Spleen (tissue), 11 donors: ENCODE data around the gene MRRF. TPM values are rescaled to one million over a fixed set of nuclear protein-coding genes. Genes with fewer than 3 reads are reported as not detected.

Source experiments
- DNase-seq: peaks from one replicate; pipeline ENCODE4 v3.0.0-alpha.2; 2020
- H3K27ac ChIP-seq, 8 donors: fragments of 200-600 bp; sonication (generic) in 7 of 8; 1 replicate in 4 of 8; 2 replicates in 4 of 8; pipeline versions ENCODE4 v1.5.0 to v1.8.0; 2016 to 2021; ENCODE audit warnings: inconsistent platforms in 4 of 8, mild to moderate bottlenecking in 4 of 8, moderate library complexity in 1 of 8
- H3K27me3 ChIP-seq, 7 donors: fragments of 200-600 bp; sonication (generic) in 6 of 7; replicated peaks in 1 of 7; 1 replicate in 4 of 7; 2 replicates in 3 of 7; pipeline versions ENCODE4 v1.5.0 to v1.8.0; 2016 to 2021; ENCODE audit warnings: inconsistent platforms in 3 of 7, mild to moderate bottlenecking in 1 of 7
- H3K36me3 ChIP-seq, 6 donors: fragments of 200-600 bp; sonication (generic) in 5 of 6; 1 replicate in 4 of 6; 2 replicates in 2 of 6; pipeline versions ENCODE4 v1.5.0 to v1.8.0; 2016 to 2021; ENCODE audit warnings: inconsistent platforms in 2 of 6
- H3K4me1 ChIP-seq, 6 donors: fragments of 200-600 bp; sonication (generic) in 5 of 6; 1 replicate in 3 of 6; 2 replicates in 3 of 6; pipeline versions ENCODE4 v1.5.0 to v1.8.0; 2016 to 2021; ENCODE audit warnings: inconsistent platforms in 3 of 6
- H3K4me3 ChIP-seq, 8 donors: fragments of 200-600 bp; sonication (generic) in 7 of 8; 1 replicate in 4 of 8; 2 replicates in 4 of 8; pipeline versions ENCODE4 v1.5.0 to v1.8.0; 2016 to 2021; ENCODE audit warnings: inconsistent platforms in 4 of 8, mild to moderate bottlenecking in 4 of 8, moderate library complexity in 2 of 8
- H3K9me3 ChIP-seq, 8 donors: fragments of 200-600 bp; sonication (generic) in 7 of 8; 1 replicate in 4 of 8; 2 replicates in 4 of 8; pipeline versions ENCODE4 v1.5.0 to v1.8.0; 2016 to 2021; ENCODE audit warnings: inconsistent platforms in 4 of 8
- CTCF ChIP-seq, 11 experiments: fragments of 200-600 bp in 7 of 11; fragments of 450-650 bp in 4 of 11; sonication (generic) in 4 of 11; IDR thresholded peaks in 8 of 11; conservative IDR thresholded peaks in 3 of 11; 1 replicate in 7 of 11; 2 replicates in 4 of 11; pipeline versions ENCODE4 v1.4.0 to v1.8.0; 2016 to 2021; ENCODE audit warnings: antibody characterized with exemption in 11 of 11, inconsistent platforms in 4 of 11, mild to moderate bottlenecking in 1 of 11
- POLR2A ChIP-seq, 3 donors: fragments of 450-650 bp; IDR thresholded peaks; one replicate each; pipeline ENCODE4 v1.5.1; 2017; ENCODE audit warnings: antibody characterized with exemption in 3 of 3, mild to moderate bottlenecking in 1 of 3
- POLR2AphosphoS5 ChIP-seq, 3 donors: sonication (generic); formaldehyde crosslinking; IDR thresholded peaks; one replicate each; pipeline ENCODE4 v1.5.1; 2017; ENCODE audit warnings: antibody characterized with exemption in 3 of 3
- WGBS, 5 donors: extraction: QIAGEN DNeasy Blood & Tissue Kit in 3 of 5; methylation state at CpG; one replicate each; pipeline versions ENCODE4 v1.1.5 to v1.1.7; 2013 to 2018; 5-methylcytosine and 5-hydroxymethylcytosine counted together
- intact Hi-C: fragments of 100-400 bp; cut with DNase I; formaldehyde crosslinking; loops from one replicate; pipeline ENCODE4 v1.15.0; 2023; ENCODE audit warnings: low total_unique reads
- polyA plus RNA-seq, 3 donors: library from polyadenylated mRNA; stranded (reverse); fragments of 200-250 nt; gene quantifications; one replicate each; pipeline ENCODE4 v1.2.1, GENCODE V29; 2013
- total RNA-seq, 7 donors: library from RNA; depleted of rRNA in 3 of 7; stranded (reverse); fragments of >200 nt in 3 of 7; fragmentation: NEBNext Ultra II Directional in 4 of 7; extraction: Animal tissue kit (Norgen Biotek cat#: 25700) in 4 of 7; gene quantifications; one replicate each; pipeline versions ENCODE4 v1.1.0 to v1.2.1, GENCODE V29; 2016 to 2021
- donor health status: healthy with polysubstance abuse.
- donor health status: DM: no; HTN: no; CAD: no; lungs with moderate emphysema.
- donor health status: DM: no; HTN: no; CAD: no.
- donor health status: Bipolar disorder and iron deficiency.
- donor health status: healthy.
- donor health status: DM: no; HTN: no; CAD: no.
- donor health status: DM: yes; HTN: yes; CAD: no.

Gene MRRF
- total and polyA plus RNA-seq, 10 donors: 23.1 to 44.8 (median 38.9) TPM

- intact Hi-C loops: no loop called here
- H3K27ac ChIP-seq: no peak overlapping the region
- peaks cover 0 to 86% (median 28%) of the 10 kb centered on the region in 6 donors for H3K36me3 ChIP-seq
- H3K4me3 ChIP-seq: no peak overlapping the region
- DNase-seq: no peak
- no peaks in the 10 kb centered on the region for H3K27me3 ChIP-seq
- peaks cover 0 to 16% (median 14%) of the 10 kb centered on the region in 8 donors for H3K9me3 ChIP-seq
- TF ChIP-seq CTCF (IDR thresholded peaks at IDR 0.05 in 8 of 11, conservative IDR thresholded peaks at IDR 0.05 in 3 of 11) (no peak), POLR2A (IDR thresholded peaks at IDR 0.05) (no peak), POLR2AphosphoS5 (IDR thresholded peaks at IDR 0.05) (no peak)
- peaks cover 0 to 4% (median 1%) of the 10 kb centered on the region in 6 donors for H3K4me1 ChIP-seq
- WGBS, 5 donors: 90 to 98% (median 94%) methylated on average over 5 of the region's 5 CpGs
Measured at GRCh38 chr9:122281368-122281767, 16.7 kb downstream of the MRRF start.

- no peak for TF ChIP-seq CTCF (IDR thresholded peaks at IDR 0.05 in 8 of 11, conservative IDR thresholded peaks at IDR 0.05 in 3 of 11)
- TF ChIP-seq POLR2AphosphoS5 (IDR thresholded peaks at IDR 0.05): no peak
- no peak for TF ChIP-seq POLR2A (IDR thresholded peaks at IDR 0.05)
- H3K36me3 ChIP-seq: peaks cover 0 to 99% (median 50%) of the 10 kb centered on the region in 6 donors
- intact Hi-C loops: no loop called here
- H3K9me3 ChIP-seq: no peaks in the 10 kb centered on the region
- H3K27me3 ChIP-seq: no peaks in the 10 kb centered on the region
- no peak overlapping the region for H3K4me3 ChIP-seq
- H3K4me1 ChIP-seq: peaks cover 8 to 26% (median 17%) of the 10 kb centered on the region in 6 donors
- no peak for DNase-seq
- H3K27ac ChIP-seq: peak overlapping the region in 3 of 8 donors; percentile 0 to 62 (median 11)
- 60 to 82% (median 76%) methylated on average over 1 of the region's 1 CpG for WGBS, 5 donors
Measured at GRCh38 chr9:122286764-122287163, 22.1 kb downstream of the MRRF start.

GRCh38 chr9:122287214-122287720, 22.6 kb downstream of the MRRF start:
- peaks cover 8 to 26% (median 17%) of the 10 kb centered on the region in 6 donors for H3K4me1 ChIP-seq
- H3K4me3 ChIP-seq: no peak overlapping the region
- peak overlapping the region in 2 of 8 donors; percentile 16 to 62 for H3K27ac ChIP-seq
- DNase-seq: no peak
- WGBS, 5 donors: 43 to 87% (median 63%) methylated on average over 1 of the region's 1 CpG
- no peaks in the 10 kb centered on the region for H3K27me3 ChIP-seq
- intact Hi-C loops: no loop called here
- TF ChIP-seq POLR2A (IDR thresholded peaks at IDR 0.05) (no peak), CTCF (IDR thresholded peaks at IDR 0.05 in 8 of 11, conservative IDR thresholded peaks at IDR 0.05 in 3 of 11) (no peak), POLR2AphosphoS5 (IDR thresholded peaks at IDR 0.05) (no peak)
- no peaks in the 10 kb centered on the region for H3K9me3 ChIP-seq
- H3K36me3 ChIP-seq: peaks cover 0 to 99% (median 52%) of the 10 kb centered on the region in 6 donors

GRCh38 chr9:122291458-122291857, 26.8 kb downstream of the MRRF start:
- TF ChIP-seq POLR2AphosphoS5 (IDR thresholded peaks at IDR 0.05) (no peak), POLR2A (IDR thresholded peaks at IDR 0.05) (no peak), CTCF (IDR thresholded peaks at IDR 0.05 in 8 of 11, conservative IDR thresholded peaks at IDR 0.05 in 3 of 11) (no peak)
- H3K36me3 ChIP-seq: peaks cover 0 to 100% (median 45%) of the 10 kb centered on the region in 6 donors
- H3K27ac ChIP-seq: no peak overlapping the region
- H3K27me3 ChIP-seq: no peaks in the 10 kb centered on the region
- no peak for DNase-seq
- intact Hi-C loops: no loop called here
- H3K4me1 ChIP-seq: peaks cover 8 to 21% (median 16%) of the 10 kb centered on the region in 6 donors
- H3K9me3 ChIP-seq: no peaks in the 10 kb centered on the region
- 91 to 97% (median 92%) methylated on average over 3 of the region's 3 CpGs for WGBS, 5 donors
- H3K4me3 ChIP-seq: no peak overlapping the region
